SU-DHL-6 (cell line): ENCODE measurements around the gene BAIAP3.

Experiments
- H2AFZ ChIP-seq: fragments of 200-600 bp; sonication (generic); 2 replicates; pipeline ENCODE4 v1.6.1; 2014; ENCODE audit warnings: low read depth, mild to moderate bottlenecking, moderate library complexity, mixed read lengths, antibody characterized with exemption, low read length; ENCODE audit not compliant: severe bottlenecking
- H3F3A ChIP-seq: fragments of 200-600 bp; shearing (Covaris generic); 2 replicates; pipeline ENCODE4 v1.6.0; 2016; ENCODE audit warnings: antibody characterized with exemption, mild to moderate bottlenecking; ENCODE audit not compliant: insufficient read depth
- H3K27ac ChIP-seq: fragments of 200-600 bp; sonication (generic); 2 replicates; pipeline ENCODE4 v1.5.1; 2016; ENCODE audit warnings: low read depth, mild to moderate bottlenecking, low read length, moderate library complexity, mixed read lengths
- H3K27me3 ChIP-seq: fragments of 200-600 bp; sonication (generic), shearing (Covaris generic); 2 replicates; pipeline ENCODE4 v1.6.0; 2014; ENCODE audit warnings: mild to moderate bottlenecking, low read length
- H3K36me3 ChIP-seq: fragments of 200-600 bp; sonication (generic); 2 replicates; pipeline ENCODE4 v1.6.1; 2014; ENCODE audit warnings: mild to moderate bottlenecking, low read length, mixed read lengths
- H3K4me2 ChIP-seq: fragments of 300-600, 200-600 bp; shearing (Covaris generic), sonication (generic); 2 replicates; pipeline ENCODE4 v1.6.0; 2014; ENCODE audit warnings: low read length, low read depth, mild to moderate bottlenecking; ENCODE audit not compliant: poor library complexity, severe bottlenecking
- H3K4me3 ChIP-seq: fragments of 200-600 bp; sonication (generic); 2 replicates; pipeline ENCODE4 v1.5.1; 2014; ENCODE audit warnings: antibody characterized with exemption, low read length, mild to moderate bottlenecking, mixed read lengths; ENCODE audit not compliant: insufficient read depth, poor library complexity, severe bottlenecking
- H3K79me2 ChIP-seq: fragments of 200-600 bp; sonication (generic); 2 replicates; pipeline ENCODE4 v1.6.1; 2014; ENCODE audit warnings: mild to moderate bottlenecking, low read length, moderate library complexity; ENCODE audit not compliant: insufficient read depth
- H3K9ac ChIP-seq: fragments of 200-600 bp; sonication (generic); 2 replicates; pipeline ENCODE4 v1.7.0; 2014; ENCODE audit warnings: mild to moderate bottlenecking, low read length
- H3K9me2 ChIP-seq: fragments of 200-600 bp; sonication (generic); replicated peaks from 2 replicates; pipeline ENCODE4 v1.6.1; 2014; ENCODE audit warnings: low read length; ENCODE audit not compliant: insufficient read depth
- H3K9me3 ChIP-seq: fragments of 200-600 bp; sonication (generic); 2 replicates; pipeline ENCODE4 v1.6.1; 2014; ENCODE audit warnings: low read length, mixed read lengths; ENCODE audit not compliant: insufficient read depth
- H4K20me1 ChIP-seq: fragments of 200-600 bp; sonication (generic); 2 replicates; pipeline ENCODE4 v1.6.1; 2014; ENCODE audit warnings: low read depth, mild to moderate bottlenecking, antibody characterized with exemption, low read length, moderate library complexity, mixed read lengths
- EZH2phosphoT487 ChIP-seq: fragments of 200-600 bp; sonication (generic), shearing (Covaris generic); conservative IDR thresholded peaks from 2 replicates; pipeline ENCODE4 v1.6.1; 2018; ENCODE audit warnings: mild to moderate bottlenecking, antibody characterized with exemption, low read length, moderate library complexity, mixed read lengths
- TF ChIP-seq, protein P1 (sequence below): fragments of 200-600 bp; sonication (generic); IDR thresholded peaks from one replicate; pipeline ENCODE4 v1.5.1; 2017; ENCODE audit warnings: antibody characterized with exemption, mild to moderate bottlenecking, low read length, moderate library complexity; ENCODE audit not compliant: insufficient read depth, poor library complexity, severe bottlenecking

The BAIAP3 gene

DNA sequence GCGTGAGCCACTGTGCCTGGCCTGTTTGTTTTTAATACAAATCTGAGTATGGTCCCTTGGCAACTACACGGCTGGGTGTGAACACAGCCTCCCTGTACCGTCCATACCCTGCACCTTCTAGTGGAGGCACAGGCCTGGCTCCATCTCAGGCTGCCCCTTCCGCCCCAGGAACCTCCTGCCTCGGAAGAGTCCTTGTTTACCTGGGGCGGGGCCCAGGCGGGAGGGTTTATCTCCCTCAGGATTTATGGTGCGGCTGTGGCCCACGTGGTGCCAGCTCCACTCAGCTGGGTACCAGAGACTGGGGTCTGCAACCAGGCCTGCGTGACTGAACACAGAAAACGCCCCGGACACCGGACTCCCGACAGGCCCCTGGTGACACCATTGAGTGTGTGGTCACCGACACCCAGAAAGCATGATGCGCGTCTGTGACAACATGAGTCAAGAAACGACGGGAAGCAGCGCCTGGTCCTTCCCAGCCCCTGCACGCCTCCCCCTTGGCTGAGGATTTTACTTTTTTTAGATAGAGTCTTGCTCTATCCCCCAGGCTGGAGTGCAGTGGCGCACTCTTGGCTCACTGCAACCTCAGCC, 62.1 kb downstream of the BAIAP3 start:
- no peak overlapping the region for H3K4me3 ChIP-seq
- H3K9me3 ChIP-seq: no peaks in the 10 kb centered on the region
- H3K9ac ChIP-seq: no peak overlapping the region
- no peak for TF ChIP-seq EZH2phosphoT487
- TF ChIP-seq, protein P1, sequence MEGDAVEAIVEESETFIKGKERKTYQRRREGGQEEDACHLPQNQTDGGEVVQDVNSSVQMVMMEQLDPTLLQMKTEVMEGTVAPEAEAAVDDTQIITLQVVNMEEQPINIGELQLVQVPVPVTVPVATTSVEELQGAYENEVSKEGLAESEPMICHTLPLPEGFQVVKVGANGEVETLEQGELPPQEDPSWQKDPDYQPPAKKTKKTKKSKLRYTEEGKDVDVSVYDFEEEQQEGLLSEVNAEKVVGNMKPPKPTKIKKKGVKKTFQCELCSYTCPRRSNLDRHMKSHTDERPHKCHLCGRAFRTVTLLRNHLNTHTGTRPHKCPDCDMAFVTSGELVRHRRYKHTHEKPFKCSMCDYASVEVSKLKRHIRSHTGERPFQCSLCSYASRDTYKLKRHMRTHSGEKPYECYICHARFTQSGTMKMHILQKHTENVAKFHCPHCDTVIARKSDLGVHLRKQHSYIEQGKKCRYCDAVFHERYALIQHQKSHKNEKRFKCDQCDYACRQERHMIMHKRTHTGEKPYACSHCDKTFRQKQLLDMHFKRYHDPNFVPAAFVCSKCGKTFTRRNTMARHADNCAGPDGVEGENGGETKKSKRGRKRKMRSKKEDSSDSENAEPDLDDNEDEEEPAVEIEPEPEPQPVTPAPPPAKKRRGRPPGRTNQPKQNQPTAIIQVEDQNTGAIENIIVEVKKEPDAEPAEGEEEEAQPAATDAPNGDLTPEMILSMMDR: no peak
- H3K36me3 ChIP-seq: no peaks in the 10 kb centered on the region
- H3K27me3 ChIP-seq: no peaks in the 10 kb centered on the region
- no peak overlapping the region for H3K27ac ChIP-seq
- no peaks in the 10 kb centered on the region for H3K79me2 ChIP-seq
- H3K4me2 ChIP-seq: no peak overlapping the region
- H4K20me1 ChIP-seq: no peaks in the 10 kb centered on the region
- no peak overlapping the region for H2AFZ ChIP-seq
- H3F3A ChIP-seq: no peaks in the 10 kb centered on the region
- no peaks in the 10 kb centered on the region for H3K9me2 ChIP-seq

GRCh38 chr16:1397779-1398178, 64.3 kb downstream of the BAIAP3 start:
- H3K9me2 ChIP-seq: no peaks in the 10 kb centered on the region
- no peak overlapping the region for H2AFZ ChIP-seq
- no peak overlapping the region for H3K4me3 ChIP-seq
- no peak overlapping the region for H3K9ac ChIP-seq
- H3K27me3 ChIP-seq: no peaks in the 10 kb centered on the region
- no peak overlapping the region for H3K4me2 ChIP-seq
- H4K20me1 ChIP-seq: no peaks in the 10 kb centered on the region
- TF ChIP-seq, protein P1: no peak
- TF ChIP-seq EZH2phosphoT487: no peak
- no peaks in the 10 kb centered on the region for H3K36me3 ChIP-seq
- H3K9me3 ChIP-seq: no peaks in the 10 kb centered on the region
- H3K27ac ChIP-seq: no peak overlapping the region
- H3F3A ChIP-seq: no peaks in the 10 kb centered on the region
- H3K79me2 ChIP-seq: no peaks in the 10 kb centered on the region

DNA sequence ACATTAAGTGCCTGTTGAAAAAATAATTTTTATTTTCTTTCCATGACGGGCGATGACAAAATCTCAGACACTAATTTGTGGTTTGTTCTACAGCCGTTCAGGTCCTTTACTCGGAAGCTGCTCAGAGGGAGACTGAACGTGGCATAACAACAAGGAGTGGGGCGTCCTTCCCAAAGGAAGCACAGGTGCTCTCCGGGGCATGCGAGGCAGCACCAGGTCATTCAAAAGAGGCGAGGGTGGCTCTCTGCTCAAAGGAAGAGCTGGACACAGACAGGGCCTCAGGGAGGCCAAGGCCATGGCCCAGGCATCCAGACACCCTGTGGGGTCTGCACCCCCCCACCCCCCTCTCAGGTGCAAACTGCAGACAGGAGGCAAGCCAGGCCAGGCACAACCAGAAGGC, 64.9 kb downstream of the BAIAP3 start:
- Histone ChIP-seq H3K4me3 (no peak overlapping the region), H3K27me3 (no peaks in the 10 kb centered on the region), H2AFZ (no peak overlapping the region), H3K9ac (no peak overlapping the region), H3K4me2 (no peak overlapping the region), H3K27ac (no peak overlapping the region), H3F3A (no peaks in the 10 kb centered on the region), H4K20me1 (no peaks in the 10 kb centered on the region), H3K36me3 (no peaks in the 10 kb centered on the region), H3K9me2 (no peaks in the 10 kb centered on the region), H3K79me2 (no peaks in the 10 kb centered on the region), H3K9me3 (no peaks in the 10 kb centered on the region)
- TF ChIP-seq, protein P1: no peak
- TF ChIP-seq EZH2phosphoT487: no peak
